NOMO-1 (cell line): ENCODE results near the gene SUMO2.
"Not testable (repeated sequence)": the region's sequence is repeated elsewhere in the genome, so short reads cannot be mapped to it uniquely, and the experiment has no call there.

Source experiments
- DNase-seq, 2 experiments: peaks; one replicate each; lab custom pipeline; 2025; ENCODE audit not compliant: unreplicated experiment in 2 of 2; lab: John Stamatoyannopoulos, UW

SUMO2 gene

DNA sequence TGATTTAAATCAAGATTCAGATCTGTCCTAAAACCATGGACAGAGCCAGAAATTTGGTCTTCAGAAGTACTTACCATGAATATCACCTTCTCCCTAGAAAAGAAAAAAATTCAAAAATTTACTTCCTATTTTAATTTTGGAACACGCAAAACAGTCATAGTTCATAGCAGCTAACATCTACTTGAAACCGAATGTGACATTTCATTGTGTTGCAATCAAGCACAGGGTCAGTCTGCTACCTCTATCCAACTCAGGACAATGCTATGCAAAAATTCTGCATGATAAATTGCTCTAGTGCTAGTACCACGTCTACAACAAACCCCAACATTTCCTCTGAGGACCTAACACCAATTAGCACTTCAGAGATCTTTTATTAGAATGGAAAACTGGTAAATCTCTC lies 36.2 kb downstream of the SUMO2 start:
- DNase-seq, result peak in 1 of 2 experiments; percentile 5

DNA sequence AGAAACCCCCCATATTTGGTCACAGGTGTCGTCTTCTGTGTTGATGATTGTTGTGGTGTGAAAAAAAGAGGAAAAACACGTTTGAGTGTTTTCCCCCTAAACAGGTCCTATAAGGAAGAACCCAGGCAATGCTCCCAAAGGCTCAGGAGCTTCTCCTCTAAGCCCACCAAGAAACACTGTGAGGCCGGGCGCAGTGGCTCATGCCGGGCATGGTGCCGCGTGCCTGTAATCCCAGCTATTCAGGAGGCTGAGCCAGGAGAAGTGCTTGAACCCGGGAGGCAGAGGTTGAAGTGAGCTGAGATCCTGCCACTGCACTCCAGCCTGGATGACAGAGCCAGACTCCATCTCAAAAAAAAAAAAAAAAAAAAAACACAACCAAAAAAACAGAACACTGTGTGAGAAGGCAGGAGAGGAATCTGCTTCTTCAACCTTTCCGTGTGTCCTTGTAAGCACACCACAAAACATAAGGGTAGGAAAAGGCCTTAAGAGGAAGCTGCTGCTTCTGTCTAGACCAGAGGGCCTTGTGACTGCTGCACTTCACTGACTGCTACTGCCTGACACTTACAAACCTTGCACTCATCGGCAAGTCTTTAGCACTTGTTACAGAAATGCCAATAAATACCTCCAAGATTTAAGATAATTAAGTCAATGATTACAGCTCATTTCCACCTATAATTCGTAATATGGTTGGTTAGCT lies 37.8 kb downstream of the SUMO2 start:
- DNase-seq, result no peak

DNA sequence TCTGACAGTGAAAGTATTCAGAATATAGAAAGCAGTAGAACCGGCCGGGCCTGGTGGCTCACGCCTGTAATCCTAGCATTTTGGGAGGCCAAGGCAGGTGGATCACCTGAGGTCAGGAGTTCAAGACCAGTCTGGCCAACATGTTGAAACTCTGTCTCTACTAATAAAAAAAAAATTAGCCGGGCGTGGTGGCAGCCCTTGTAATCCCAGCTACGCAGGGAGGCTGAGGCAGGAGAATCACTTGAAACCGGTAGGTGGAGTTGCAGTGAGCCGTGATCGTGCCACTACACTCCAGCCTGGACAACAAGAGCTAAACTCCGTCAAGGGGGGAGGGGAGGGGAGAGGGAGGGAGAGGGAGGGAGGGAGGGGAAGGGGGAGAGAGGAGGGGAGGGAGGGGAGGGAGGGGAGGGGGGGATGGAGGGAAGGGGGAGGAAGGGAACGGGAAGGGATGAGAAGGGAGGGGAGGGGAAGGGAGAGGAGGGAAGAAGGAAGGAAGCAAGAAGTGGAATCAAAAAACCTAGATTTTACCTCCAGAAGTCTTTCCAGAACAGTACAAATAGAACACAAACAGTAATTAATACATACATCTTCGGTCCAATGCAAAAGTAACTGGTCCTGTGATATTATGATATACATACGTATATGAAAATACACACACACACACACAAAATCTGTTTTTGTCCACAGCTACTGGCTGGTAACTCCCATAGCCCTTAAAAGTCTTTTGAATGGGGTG lies 40.4 kb downstream of the SUMO2 start:
- no peak for DNase-seq

DNA sequence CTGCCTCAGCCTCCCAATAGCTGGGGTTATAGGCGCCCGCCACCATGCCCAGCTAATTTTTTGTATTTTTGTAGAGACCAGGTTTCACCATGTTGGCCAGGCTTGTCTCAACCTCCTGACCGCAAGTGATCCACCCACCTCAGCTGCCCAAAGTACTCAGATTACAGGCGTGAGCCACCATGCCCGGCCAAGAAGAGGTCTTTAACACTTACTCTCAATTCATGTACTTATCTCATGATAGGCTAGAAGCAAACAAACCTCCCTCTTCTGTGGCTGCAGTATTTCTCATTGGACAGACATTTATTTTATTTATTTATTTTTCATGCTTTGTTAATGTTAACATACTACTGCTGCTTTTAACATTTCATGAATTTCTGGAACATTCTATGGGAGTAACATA lies 44.2 kb downstream of the SUMO2 start:
- DNase-seq, result no peak

DNA sequence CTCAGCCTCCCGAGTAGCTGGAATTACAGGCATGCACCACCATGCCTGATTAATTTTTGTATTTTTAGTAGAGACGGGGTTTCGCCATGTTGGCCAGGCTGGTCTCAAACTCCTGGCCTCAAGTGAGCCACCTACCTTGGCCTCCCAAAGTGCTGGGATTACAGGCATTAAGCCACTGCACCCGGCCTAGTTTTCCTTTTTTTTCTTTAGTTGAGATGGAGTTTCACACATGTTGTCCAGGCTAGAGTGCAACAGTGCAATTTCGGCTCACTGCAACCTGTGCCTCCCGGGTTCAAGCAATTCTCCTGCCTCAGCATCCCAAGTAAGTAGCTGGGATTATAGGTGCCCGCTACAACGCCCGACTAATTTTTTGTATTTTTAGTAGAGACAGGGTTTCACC lies 45.0 kb downstream of the SUMO2 start:
- not testable (repeated sequence) for DNase-seq

DNA sequence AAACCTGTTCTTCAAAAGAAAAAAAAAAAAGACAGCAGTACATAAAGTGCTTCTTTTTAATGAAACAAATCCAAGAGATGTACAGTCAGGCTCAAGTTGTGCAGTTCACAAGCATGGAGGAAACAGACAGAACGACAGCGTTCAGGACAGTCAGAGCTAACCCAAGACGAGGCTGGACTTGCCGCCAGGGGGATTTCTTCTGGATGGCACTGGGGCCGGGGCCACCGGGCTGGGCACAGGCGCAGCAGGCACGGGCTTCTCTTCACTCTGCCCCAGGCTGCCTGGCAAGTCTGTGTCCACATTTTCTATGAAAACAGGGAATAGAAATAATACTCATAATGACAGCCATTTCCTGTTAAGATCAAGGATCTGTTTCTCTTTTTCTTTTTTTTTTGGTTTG lies 46.8 kb downstream of the SUMO2 start:
- no peak for DNase-seq

DNA sequence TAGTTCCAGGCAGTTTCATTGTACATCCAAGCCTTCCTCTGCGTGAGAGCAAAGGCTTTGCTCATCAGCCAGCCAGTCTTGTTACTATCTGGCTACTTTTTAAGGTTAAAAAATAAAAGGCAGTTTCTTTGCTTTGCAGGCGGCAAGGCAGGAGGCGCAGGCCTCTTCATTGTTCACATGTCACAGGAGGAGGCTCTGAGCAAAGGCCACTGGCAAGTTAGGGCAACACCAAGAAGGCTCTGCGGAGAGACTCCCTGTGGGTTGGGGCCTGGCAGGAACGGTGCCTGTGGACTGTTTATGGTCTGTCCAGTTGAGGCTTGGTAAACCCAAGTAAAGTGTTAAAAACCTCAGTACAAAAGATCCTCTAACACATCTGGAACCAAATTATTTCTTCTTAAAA lies 47.3 kb downstream of the SUMO2 start:
- no peak for DNase-seq

DNA sequence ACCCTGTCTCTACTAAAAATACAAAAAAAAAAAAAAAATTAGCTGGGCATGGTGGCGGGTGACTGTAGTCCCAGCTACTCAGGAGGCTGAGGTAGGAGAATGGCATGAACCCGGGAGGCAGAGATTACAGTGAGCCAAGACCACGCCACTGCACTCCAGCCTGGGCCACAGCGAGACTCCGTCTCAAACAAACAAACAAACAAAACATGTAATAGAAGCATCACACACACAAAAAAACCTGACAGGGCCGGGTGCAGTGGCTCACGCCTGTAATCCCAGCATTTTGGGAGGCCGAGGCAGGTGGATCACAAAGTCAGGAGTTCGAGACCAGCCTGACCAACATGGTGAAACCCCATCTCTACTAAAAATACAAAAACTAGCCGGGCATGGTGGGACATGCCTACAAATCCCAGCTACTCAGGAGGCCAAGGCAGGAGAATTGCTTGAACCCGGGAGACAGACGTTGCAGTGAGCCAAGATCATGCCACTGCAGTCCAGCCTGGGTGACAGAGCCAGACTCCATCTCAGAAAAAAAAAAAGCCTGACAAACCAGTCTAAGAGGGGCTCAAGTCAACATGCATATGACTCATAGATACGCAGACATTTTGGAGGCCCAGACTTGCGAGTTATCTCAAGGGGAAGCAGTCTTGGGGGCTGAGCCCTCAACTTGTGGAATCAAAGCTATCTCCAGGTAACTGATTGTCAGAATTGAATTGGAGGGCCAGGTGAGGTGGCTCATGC lies 49.0 kb downstream of the SUMO2 start:
- DNase-seq, result not testable (repeated sequence)

DNA sequence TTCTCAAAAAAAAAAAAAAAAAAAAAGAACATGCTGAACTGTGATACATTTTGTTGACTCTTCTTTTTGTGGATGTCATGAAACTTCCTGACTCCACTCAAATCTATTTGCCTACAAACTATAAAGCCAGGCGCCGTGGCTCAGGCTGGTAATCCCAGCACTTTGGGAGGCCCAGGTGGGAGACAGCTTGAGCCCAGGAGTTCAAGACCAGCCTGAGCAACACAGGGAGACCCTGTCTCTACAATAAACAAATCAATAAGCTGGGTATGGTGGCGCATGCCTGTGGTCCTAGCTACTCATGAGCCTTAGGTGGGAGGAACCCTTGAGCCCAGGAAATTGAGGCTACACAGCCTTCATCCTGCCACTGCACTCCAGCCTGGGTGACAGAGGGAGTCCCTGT lies 49.8 kb downstream of the SUMO2 start:
- DNase-seq, result no peak

DNA sequence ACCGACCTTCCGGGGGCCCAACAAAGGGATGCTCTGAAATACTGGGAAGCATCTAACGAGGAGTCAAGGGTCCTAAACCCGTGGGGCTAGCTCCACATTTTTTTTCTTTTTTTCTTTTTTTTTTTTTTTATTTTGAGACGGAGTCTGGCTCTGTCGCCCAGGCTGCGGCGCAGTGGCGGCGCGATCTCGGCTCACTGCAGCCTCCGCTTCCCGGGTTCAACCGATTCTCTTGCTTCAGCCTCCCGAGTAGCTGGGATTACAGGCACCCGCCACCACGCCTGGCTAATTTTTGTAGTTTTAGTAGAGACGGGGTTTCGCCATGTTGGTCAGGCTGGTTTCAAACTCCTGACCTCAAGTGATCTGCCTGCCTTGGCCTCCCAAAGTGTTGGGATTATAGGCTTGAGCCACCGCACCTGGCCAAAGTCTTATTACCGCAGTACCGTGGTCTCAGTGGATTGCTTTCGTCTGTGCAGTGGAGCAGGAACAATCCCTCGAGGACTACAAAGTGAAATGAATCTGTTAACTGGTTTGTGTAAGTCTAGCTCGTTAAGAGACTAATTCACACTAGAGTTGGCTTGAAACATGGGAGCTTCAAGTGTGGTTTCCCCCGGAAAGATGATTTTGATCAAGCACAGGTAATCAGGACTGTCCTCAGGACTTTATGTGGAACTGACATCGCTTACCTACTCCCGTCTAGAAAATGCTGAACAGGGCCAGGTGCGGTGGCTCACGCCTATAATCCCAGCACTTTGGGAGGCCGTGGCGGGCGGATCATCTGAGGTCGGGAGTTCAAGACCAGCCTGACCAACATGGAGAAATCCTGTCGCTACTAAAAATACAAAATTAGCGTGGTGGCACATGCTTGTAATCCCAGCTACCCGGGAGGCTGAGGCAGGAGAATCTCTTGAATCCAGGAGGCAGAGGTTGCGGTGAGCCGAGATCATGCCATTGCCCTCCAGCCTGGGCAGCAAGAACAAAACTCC lies 50.5 kb downstream of the SUMO2 start:
- DNase-seq, result not testable (repeated sequence)

DNA sequence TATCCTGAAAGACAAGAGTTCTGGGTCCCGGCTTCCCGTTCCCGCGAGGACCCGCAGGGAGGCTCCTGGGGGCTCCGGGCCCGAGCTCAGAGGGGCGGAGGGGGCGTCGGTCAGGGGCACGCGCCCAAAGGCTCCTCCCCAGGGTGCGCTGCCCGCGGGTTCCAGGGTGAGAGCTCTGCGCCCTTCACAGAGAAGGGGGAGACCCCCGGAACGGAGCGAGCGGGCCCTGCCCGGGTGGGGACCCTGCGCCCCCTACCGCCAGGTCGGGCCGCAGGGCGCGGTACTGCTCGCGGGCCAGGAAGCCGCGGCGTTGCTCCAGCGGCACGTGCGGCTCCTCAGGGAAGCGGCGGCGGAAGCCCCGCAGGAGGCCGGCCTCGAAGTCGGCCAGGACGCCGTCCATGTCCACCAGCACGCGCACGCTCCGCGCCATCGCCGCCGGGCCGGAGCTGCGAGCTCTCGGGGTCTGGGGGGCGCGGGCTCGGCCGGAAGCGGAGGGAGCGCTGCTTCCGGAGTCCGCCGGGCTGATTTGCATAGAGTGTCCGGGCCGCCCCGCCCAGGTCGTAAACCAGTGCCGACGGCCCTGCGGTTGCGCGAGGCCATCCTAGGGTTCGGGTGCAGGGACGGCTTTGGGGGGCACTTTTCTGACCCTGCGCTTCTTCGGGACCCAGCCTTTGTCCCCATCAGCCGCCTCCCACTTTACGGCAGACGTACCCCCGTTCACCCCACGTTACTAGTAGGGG lies 51.3 kb downstream of the SUMO2 start, which contains the start of gene NT5C:
NT5C (minus strand) TSS at position 465 of the 740 bp plus-strand sequence; CDS start at position 430, 35 bp downstream.
- DNase-seq, result peak; percentile 78 to 79

DNA sequence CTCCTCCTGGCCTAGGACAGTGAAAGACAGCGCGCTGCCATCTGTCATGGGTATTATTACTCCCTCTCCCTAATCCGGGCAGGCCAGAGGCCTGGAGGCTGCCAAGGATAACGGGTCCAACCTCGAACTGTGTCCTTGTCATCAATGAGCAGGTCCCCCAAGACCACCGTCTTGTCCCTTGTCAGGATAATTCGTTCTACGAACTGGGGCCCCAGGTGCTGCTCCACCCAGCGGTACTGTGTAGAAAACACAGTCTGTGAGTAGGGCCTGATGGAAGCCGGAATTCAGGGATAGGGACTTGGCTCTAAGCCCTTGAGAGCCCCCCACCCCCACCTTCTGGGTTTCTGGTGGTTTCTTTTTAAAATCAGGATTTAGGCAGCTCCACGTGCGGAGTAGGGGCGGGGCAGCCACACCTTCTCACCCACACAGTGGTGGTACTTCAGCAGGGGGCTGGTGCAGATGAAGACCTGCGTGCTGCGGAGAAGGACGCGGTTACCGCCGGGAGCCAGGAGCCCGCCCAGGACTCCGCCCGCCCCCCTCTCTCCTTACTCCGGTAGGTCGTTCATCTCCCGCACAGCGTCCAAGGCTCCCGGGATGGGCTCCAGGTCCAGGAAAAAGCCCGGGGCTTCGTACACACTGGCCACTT lies 52.0 kb downstream of the SUMO2 start:
- peak; percentile 28 to 49 for DNase-seq

DNA sequence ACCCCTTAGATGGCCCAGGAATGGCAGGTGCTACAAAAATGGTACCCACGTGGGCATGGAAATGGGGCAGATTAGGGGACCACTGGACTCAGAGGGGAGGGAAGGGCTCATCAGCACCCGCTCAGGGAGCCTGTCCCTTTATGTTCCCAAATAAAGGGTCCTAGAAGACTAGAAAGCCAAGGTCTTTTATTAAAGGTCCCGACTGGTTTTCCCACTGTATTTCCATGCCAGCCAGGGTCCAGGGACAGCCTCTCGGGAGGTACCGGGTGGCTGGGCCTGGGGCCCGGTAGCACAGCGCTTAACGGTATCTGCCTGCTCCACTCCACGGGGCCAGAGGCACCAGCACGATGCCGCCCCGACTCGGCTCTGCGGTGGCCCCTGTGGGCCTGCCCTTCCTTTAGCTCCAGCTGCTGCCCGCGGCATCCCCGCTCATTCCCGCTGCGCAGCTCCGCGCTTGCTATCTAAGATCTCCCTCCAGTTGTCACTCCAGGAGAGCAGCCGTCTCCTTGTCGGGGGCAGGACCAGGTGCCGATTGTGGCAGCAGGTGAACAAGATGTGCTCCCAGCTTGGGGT lies 52.6 kb downstream of the SUMO2 start:
- no peak for DNase-seq

DNA sequence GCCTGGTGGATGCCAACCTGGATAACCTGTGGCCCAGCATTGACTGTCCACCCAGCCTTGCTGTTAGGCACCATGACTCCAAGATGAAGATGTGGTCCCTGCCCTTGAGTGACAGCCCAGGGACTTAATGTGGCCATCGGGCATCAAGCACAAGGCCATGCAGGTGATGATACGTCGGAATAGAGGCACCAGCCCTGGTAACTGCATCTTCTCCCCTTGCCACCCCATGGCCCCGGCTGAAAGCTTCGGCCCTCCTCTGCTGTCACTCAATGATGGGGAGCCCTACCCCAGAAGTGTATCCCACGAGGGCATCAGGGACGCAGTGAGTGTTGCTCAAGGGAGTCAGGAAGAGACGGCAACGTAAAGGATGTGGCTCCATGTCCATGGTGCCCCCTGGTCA lies 53.2 kb downstream of the SUMO2 start:
- no peak for DNase-seq

DNA sequence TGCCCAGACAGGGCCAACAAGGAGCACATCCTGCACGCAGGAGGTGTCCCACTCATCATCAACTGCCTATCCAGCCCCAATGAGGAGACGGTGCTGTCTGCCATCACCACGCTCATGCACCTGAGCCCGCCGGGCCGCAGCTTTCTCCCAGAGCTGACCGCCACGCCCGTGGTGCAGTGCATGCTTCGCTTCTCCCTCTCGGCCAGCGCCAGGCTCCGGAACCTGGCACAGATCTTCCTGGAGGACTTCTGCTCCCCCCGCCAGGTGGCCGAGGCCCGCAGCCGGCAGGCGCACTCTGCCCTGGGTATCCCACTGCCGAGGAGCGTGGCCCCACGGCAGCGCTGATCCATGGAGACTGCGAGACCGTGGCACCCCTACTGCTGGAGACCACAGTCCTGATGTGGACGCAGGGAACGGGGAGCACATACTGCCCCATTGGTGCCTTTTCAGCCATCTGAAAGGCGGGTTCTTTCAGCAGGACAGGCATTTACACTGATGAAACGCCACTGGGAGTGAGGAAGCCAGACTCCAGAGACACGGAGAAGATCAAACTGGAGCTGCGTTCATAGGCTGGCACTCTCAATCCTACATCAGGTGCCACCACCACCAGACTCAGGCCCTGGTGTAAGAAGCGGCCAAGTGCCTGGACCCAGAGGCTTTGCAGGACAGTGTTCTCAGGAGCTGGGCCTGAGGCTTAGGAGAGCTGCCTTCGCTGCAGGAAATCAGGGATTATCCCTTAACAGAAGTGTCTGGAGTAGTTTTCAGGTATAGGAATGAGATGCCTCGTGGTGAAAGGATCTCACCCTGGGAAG lies 53.9 kb downstream of the SUMO2 start:
- no peak for DNase-seq

DNA sequence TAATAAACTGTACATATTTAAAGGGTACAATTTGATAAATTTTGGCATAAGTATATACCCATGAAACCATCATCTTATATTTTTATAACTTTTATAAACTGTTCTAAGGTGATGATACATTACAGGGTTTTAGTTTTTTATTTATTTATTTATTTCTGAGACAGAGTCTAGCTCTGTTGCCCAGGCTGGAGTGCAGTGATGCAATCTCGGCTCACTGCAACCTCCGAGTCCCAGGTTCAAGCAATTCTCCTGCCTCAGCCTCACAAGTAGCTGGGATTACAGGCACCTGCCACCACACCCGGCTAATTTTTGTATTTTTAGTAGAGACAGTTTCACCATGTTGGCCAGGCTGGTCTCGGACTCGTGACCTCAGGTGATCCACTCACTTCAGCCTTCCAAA lies 54.8 kb downstream of the SUMO2 start:
- DNase-seq, result not testable (repeated sequence)

DNA sequence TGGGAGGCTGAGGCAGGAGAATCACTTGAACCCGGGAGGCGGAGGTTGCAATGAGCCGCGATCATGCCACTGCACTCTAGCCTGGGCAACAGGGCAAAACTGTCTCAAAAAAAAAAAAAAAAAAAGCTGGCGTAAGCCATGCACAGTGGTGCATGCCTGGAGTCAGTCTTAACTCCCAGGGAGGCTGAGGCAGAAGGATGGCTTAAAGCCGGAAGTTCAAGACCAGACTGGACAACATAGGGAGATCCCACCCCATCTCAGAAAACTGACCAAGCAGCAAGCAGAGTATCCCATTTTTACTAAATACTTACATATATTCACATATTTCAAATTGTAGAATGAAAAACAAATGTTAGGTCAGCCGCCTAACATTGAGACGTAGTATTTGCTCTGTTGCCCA lies 55.8 kb downstream of the SUMO2 start:
- no peak for DNase-seq

DNA sequence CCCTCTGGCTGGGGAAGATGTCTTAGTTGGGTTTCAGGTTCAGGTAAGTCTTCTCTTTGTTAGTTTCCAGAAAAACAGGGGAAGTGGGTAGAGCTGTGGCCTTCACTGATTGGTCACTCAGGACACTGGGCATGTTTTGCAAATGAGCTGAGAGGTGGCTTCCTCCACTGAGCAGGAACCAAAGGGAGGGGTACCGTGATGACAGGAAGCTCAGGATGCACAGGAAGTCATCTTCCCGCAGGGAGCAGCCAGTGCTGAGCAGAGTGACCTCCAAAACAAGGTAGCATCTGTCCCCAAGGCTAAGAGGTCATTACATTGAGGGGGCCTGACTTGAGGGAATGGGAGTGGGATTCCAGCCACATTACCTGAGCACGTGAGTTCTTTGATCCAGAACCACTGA lies 56.8 kb downstream of the SUMO2 start:
- DNase-seq, result no peak
